GM12878 (cell line): ENCODE data around the gene VAC14.

ENCODE experiments used
- BCL11A ChIP-seq: IDR thresholded peaks from 2 replicates; pipeline ENCODE4 v1.6.1; 2011; ENCODE audit warnings: low read depth, low read length
- CHD1 ChIP-seq: IDR thresholded peaks from 2 replicates; pipeline ENCODE4 v1.6.1; 2012; ENCODE audit warnings: low read depth, low read length, improper control_type of control experiment
- EZH2 ChIP-seq: IDR thresholded peaks from 2 replicates; pipeline ENCODE4 v1.6.1; 2012; ENCODE audit warnings: low read depth, mild to moderate bottlenecking, control low read depth, inconsistent platforms, low read length, borderline replicate concordance; ENCODE audit not compliant: control insufficient read depth
- POLR2AphosphoS5 ChIP-seq: IDR thresholded peaks from 2 replicates; pipeline ENCODE4 v1.6.1; 2011; ENCODE audit warnings: mild to moderate bottlenecking, low read length, inconsistent platforms
- RAD21 ChIP-seq: IDR thresholded peaks from 2 replicates; pipeline ENCODE4 v1.6.1; 2011; ENCODE audit warnings: mild to moderate bottlenecking, low read depth, low read length, moderate library complexity; ENCODE audit not compliant: insufficient read depth
- SMAD1 ChIP-seq: fragments of 450-650 bp; IDR thresholded peaks from 2 replicates; pipeline ENCODE4 v1.6.1; 2018; ENCODE audit warnings: mild to moderate bottlenecking, low read depth; ENCODE audit not compliant: partially characterized antibody
- SMARCA5 ChIP-seq: fragments of 450-650 bp; IDR thresholded peaks from 2 replicates; pipeline ENCODE4 v1.6.1; 2017; ENCODE audit warnings: mild to moderate bottlenecking
- SREBF1 ChIP-seq: IDR thresholded peaks from 2 replicates; pipeline ENCODE4 v1.6.1; 2012; ENCODE audit warnings: mild to moderate bottlenecking, low read length
- SUPT20H ChIP-seq: IDR thresholded peaks from 2 replicates; pipeline ENCODE4 v1.6.1; 2011; ENCODE audit warnings: low read depth, mild to moderate bottlenecking, low read length, moderate library complexity, borderline replicate concordance; ENCODE audit not compliant: control insufficient read depth
- ZNF217 ChIP-seq: fragments of 450-650 bp; IDR thresholded peaks from 2 replicates; pipeline ENCODE4 v1.6.1; 2017; ENCODE audit warnings: antibody characterized with exemption, mild to moderate bottlenecking
- TF ChIP-seq, protein P1 (sequence below), 3 experiments: IDR thresholded peaks in 2 of 3; conservative IDR thresholded peaks in 1 of 3; 2 replicates each; pipeline ENCODE4 v1.5.1; 2011; ENCODE audit warnings: low read depth in 3 of 3, low read length in 3 of 3, mild to moderate bottlenecking in 3 of 3, control low read depth in 2 of 3, moderate library complexity in 2 of 3, inconsistent platforms in 1 of 3, mixed read lengths in 1 of 3; ENCODE audit not compliant: control insufficient read depth in 2 of 3, insufficient read depth in 1 of 3; ENCODE audit errors: extremely low read depth in 1 of 3
- TF ChIP-seq, protein P2 (sequence below): IDR thresholded peaks from 2 replicates; pipeline ENCODE4 v1.6.1; 2011; ENCODE audit warnings: low read depth, low read length, improper control_type of control experiment, borderline replicate concordance
- TF ChIP-seq, protein P3 (sequence below): fragments of 450-650 bp; IDR thresholded peaks from 2 replicates; pipeline ENCODE4 v1.6.1; 2014; ENCODE audit warnings: mild to moderate bottlenecking
- TF ChIP-seq, protein P4 (sequence below): IDR thresholded peaks from 2 replicates; pipeline ENCODE4 v1.6.1; 2012; ENCODE audit warnings: low read depth, low read length, improper control_type of control experiment

DNA sequence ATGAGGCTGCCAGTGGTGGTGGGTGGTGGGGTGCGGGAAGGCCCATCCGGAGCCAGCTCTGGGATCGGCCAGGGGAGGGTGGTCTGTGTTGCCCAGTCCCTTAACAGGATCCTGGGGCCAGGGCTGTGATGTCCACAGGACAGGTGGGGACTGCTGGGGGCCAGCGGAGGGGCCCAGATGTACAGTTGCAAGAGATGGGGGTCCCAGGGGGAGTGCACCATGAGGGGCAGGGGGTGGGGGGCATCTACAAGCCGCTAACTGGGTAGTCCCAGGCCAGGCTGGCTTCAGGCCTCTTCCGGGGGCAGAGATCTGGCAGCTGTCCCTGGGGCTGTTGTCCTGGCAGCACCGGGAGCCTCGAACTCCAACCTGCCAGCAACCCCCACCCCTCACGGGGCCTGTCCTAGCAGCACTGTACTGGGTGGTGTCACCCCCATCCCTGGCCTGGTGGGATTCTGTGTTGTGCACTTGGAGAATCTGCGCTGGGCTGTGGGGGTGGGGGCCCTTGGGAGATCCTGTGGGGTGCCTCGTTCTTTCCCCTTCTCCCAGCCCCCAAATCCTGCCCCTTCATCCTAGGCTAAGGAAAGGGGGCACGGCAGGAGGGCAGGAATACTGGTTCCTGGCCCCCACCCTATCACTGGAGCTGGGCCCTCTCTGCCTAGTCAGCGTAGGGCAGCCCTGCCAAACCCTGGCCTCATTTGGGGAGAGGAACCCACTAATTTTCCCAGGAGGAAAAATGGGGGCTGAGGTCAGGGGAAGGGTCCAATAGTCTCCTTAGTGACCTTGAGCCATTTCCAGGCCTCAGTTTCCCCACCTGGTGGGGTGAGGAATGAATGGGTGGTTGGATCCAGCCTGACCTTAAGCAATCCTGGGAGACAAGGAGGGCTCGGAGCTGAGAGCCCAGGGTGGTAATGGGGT lies 116.6 kb downstream of the VAC14 start:
- TF ChIP-seq ZNF217 (no peak), SMAD1 (no peak), EZH2 (no peak), BCL11A (no peak), SUPT20H (no peak), RAD21 (no peak), CHD1 (no peak), SMARCA5 (no peak), SREBF1 (no peak), POLR2AphosphoS5 (no peak)
- TF ChIP-seq, protein P1, sequence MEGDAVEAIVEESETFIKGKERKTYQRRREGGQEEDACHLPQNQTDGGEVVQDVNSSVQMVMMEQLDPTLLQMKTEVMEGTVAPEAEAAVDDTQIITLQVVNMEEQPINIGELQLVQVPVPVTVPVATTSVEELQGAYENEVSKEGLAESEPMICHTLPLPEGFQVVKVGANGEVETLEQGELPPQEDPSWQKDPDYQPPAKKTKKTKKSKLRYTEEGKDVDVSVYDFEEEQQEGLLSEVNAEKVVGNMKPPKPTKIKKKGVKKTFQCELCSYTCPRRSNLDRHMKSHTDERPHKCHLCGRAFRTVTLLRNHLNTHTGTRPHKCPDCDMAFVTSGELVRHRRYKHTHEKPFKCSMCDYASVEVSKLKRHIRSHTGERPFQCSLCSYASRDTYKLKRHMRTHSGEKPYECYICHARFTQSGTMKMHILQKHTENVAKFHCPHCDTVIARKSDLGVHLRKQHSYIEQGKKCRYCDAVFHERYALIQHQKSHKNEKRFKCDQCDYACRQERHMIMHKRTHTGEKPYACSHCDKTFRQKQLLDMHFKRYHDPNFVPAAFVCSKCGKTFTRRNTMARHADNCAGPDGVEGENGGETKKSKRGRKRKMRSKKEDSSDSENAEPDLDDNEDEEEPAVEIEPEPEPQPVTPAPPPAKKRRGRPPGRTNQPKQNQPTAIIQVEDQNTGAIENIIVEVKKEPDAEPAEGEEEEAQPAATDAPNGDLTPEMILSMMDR (IDR thresholded peaks at IDR 0.05 in 2 of 3, conservative IDR thresholded peaks at IDR 0.05 in 1 of 3; ENCODE audit: control insufficient read depth in 2 of 3, extremely low read depth in 1 of 3, insufficient read depth in 1 of 3, low read depth in 3 of 3, low read length in 3 of 3): no peak
- TF ChIP-seq, protein P2, sequence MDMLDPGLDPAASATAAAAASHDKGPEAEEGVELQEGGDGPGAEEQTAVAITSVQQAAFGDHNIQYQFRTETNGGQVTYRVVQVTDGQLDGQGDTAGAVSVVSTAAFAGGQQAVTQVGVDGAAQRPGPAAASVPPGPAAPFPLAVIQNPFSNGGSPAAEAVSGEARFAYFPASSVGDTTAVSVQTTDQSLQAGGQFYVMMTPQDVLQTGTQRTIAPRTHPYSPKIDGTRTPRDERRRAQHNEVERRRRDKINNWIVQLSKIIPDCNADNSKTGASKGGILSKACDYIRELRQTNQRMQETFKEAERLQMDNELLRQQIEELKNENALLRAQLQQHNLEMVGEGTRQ: no peak
- TF ChIP-seq, protein P3, sequence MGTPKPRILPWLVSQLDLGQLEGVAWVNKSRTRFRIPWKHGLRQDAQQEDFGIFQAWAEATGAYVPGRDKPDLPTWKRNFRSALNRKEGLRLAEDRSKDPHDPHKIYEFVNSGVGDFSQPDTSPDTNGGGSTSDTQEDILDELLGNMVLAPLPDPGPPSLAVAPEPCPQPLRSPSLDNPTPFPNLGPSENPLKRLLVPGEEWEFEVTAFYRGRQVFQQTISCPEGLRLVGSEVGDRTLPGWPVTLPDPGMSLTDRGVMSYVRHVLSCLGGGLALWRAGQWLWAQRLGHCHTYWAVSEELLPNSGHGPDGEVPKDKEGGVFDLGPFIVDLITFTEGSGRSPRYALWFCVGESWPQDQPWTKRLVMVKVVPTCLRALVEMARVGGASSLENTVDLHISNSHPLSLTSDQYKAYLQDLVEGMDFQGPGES: no peak
- TF ChIP-seq, protein P4, sequence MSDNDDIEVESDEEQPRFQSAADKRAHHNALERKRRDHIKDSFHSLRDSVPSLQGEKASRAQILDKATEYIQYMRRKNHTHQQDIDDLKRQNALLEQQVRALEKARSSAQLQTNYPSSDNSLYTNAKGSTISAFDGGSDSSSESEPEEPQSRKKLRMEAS: no peak
